Measurements from ENCODE around the gene CBFA2T3. TPM values are rescaled to one million over a fixed set of nuclear protein-coding genes. Genes with fewer than 3 reads are reported as not detected.

Gene CBFA2T3
- total RNA-seq, 2 donors from 2014 or later: 10.1 to 10.5 TPM

DNA sequence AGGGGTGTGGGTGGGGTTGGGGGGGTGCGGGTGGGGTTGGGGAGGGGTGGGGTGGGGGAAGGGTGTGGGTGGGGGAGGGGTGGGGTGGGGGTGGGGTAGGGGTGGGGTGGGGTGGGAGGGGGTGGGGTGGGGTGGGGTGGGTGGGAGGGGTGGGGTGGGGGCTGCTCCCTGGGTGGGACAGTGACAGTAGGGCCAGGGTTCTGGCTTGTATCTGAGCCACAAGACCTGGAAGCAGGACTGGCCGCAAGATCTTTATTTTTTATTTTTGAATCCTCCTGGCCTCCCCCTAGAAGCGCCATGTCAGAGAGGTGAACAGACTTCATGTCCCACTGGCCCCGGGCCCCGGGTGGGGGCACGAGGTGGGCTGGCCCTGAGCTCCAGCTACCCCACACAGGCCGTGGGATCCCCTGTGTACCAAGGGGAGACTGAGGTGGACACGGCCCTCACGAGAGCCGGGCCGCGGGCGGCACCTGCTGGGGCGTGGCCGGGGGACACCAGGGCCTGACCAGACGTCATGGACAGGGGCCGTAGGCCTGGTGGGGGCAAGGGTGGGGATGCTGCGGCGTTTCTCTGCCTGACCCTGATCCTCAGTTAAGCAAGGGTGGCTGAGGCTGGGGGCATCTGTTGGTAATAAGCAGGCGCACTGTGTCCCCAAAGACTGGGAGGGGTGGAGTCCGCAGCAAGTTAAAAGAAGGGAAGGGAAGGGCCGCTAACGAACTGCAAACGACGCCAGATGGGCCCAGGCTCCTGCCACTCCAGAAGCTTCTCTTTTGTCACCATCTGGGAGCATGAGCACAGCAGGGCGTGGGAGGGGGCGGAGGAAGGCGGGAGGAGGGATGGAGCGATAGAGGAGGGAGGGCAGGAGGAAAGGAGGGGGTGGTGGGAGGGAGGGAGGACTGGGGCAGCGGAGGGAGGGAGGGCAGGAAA is 88.3 kb downstream of the CBFA2T3 start:
- Histone ChIP-seq H3K4me1 (no peaks in the 10 kb centered on the region), H3K36me3 (no peaks in the 10 kb centered on the region), H3K9ac (ENCODE audit: low read depth in 2 of 2, low read length in 2 of 2) (no peak overlapping the region), H3K9me3 (no peaks in the 10 kb centered on the region), H3K4me3 (no peak overlapping the region), H3K27me3 (no peaks in the 10 kb centered on the region), H3K27ac (no peak overlapping the region)
- intact Hi-C loops (cut with DNase I): no loop called here
- TF ChIP-seq, protein P1, sequence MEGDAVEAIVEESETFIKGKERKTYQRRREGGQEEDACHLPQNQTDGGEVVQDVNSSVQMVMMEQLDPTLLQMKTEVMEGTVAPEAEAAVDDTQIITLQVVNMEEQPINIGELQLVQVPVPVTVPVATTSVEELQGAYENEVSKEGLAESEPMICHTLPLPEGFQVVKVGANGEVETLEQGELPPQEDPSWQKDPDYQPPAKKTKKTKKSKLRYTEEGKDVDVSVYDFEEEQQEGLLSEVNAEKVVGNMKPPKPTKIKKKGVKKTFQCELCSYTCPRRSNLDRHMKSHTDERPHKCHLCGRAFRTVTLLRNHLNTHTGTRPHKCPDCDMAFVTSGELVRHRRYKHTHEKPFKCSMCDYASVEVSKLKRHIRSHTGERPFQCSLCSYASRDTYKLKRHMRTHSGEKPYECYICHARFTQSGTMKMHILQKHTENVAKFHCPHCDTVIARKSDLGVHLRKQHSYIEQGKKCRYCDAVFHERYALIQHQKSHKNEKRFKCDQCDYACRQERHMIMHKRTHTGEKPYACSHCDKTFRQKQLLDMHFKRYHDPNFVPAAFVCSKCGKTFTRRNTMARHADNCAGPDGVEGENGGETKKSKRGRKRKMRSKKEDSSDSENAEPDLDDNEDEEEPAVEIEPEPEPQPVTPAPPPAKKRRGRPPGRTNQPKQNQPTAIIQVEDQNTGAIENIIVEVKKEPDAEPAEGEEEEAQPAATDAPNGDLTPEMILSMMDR (IDR thresholded peaks at IDR 0.05): no peak
- DNase-seq: no peak

DNA sequence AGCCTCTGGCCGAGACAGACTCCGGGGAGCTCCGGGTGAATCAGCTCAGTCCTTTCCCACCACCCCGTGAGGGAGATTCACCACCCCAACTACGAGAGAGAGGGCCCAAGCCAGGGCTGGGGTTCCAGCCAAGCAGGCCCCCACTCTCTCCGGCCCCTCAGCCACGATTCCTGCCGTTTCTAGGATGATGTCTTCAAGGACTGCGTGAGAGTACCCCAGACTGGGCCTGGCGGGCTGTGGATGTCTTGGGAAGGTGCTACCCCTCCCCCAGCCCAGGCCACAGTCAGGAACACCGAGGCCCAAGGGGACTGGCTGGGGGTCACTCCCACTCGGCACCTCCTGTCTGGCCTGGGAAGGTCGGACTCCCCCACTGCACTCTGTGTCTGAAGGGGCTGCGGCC is 89.0 kb downstream of the CBFA2T3 start:
- H3K27me3 ChIP-seq: no peaks in the 10 kb centered on the region
- H3K27ac ChIP-seq: no peak overlapping the region
- no peak overlapping the region for H3K4me3 ChIP-seq
- TF ChIP-seq, protein P1 (IDR thresholded peaks at IDR 0.05): no peak
- no peak overlapping the region for H3K9ac ChIP-seq (ENCODE audit: low read depth in 2 of 2, low read length in 2 of 2)
- no peaks in the 10 kb centered on the region for H3K9me3 ChIP-seq
- DNase-seq: no peak
- no peaks in the 10 kb centered on the region for H3K36me3 ChIP-seq
- no peaks in the 10 kb centered on the region for H3K4me1 ChIP-seq
- intact Hi-C loops (cut with DNase I): no loop called here

DNA sequence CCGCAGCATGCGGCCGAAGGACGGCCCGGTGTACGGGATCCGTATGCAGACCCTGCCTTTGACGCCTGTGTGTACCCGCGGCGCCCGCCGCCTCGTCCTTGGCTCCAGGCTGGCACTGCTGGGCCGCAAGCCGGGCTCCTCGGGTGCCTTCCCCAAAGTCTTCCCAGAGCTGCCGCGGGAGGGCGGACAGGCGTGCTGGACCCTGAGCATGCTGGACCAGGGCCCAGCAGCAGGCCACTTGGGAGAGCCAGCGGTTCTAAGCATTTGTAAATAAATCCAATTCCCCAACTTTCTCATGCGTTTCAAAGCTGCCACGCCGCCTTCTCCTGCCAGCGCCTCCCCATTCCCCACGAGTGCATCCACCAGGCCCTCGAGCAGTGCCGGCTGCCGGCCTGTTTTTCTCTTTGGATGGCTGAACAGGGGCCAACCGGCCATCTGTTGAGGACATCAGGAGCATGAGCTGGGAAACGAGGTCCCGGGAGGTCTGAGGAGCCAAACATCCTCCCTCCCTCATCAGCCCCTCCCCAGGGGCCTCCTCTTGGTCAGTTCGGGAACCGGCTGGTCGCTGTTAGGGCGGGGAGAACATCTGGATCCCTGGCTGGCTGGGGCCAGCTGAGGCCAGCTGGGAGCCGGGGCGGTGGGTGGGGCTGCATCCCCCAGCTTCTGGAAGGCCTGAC is 90.0 kb downstream of the CBFA2T3 start:
- TF ChIP-seq, protein P1 (IDR thresholded peaks at IDR 0.05): no peak
- DNase-seq: peak; percentile 60
- no peaks in the 10 kb centered on the region for H3K4me1 ChIP-seq
- H3K4me3 ChIP-seq: no peak overlapping the region
- intact Hi-C loops (cut with DNase I): no loop called here
- no peak overlapping the region for H3K9ac ChIP-seq (ENCODE audit: low read depth in 2 of 2, low read length in 2 of 2)
- no peaks in the 10 kb centered on the region for H3K9me3 ChIP-seq
- no peaks in the 10 kb centered on the region for H3K36me3 ChIP-seq
- no peaks in the 10 kb centered on the region for H3K27me3 ChIP-seq
- H3K27ac ChIP-seq: peak overlapping the region; percentile 6

DNA sequence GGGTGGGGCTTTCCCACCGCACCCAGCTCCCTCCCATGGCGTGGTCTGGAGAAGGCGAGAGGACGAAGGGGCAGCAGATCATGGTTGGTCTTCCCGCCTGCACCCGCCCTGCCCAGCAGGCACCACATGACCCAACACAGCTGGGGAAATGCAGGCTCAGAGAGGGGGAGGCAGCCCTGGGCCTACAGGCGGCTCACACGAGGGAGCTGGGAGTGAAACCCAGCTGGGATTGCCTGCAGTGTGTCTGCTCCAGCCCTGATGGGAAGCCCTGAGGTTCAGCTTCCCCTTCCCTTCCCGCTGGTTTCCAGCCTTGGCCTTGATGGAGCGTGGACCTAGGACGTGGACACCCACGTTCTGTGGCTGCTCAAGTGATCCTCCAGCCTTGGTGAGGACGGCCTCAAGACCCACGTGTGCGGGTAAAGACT is 90.6 kb downstream of the CBFA2T3 start:
- no peaks in the 10 kb centered on the region for H3K36me3 ChIP-seq
- no peak overlapping the region for H3K9ac ChIP-seq (ENCODE audit: low read depth in 2 of 2, low read length in 2 of 2)
- H3K4me1 ChIP-seq: no peaks in the 10 kb centered on the region
- TF ChIP-seq, protein P1 (IDR thresholded peaks at IDR 0.05): no peak
- no peak for DNase-seq
- H3K4me3 ChIP-seq: no peak overlapping the region
- intact Hi-C loops (cut with DNase I): no loop called here
- H3K9me3 ChIP-seq: no peaks in the 10 kb centered on the region
- H3K27me3 ChIP-seq: peaks cover 2% of the 10 kb centered on the region
- peak overlapping the region; percentile 6 for H3K27ac ChIP-seq

DNA sequence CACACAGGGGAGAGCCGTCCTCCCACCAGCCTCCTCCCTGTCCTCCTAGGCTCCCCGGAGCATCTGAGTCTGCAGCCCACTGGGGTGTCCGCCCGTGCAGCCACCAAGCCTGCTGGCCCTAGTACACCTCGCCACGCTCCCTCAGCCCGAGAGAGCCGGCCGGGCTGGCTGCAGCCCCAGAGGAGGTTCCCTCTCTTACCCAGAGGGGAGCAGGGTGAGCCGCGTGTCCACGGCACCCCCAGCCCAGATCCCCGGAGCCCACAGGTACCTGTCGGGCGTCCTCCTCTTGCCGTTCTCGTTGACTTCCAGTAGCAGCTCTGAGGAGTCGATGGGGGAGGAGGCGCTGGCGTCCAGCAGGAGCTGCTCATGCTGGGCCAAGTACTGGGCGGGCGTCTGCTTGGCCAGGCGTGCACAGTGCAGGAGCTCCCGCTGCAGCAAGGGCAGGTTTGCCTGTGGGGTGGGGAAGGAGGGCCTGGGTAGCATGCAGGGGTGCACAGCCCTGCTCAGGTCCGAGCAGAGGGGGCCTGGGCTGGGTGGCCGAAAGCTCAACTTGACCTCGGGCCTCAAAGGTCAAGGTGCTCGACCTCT is 91.2 kb downstream of the CBFA2T3 start:
- Histone ChIP-seq H3K4me1 (no peaks in the 10 kb centered on the region), H3K27me3 (peaks cover 5% of the 10 kb centered on the region), H3K9ac (ENCODE audit: low read depth in 2 of 2, low read length in 2 of 2) (no peak overlapping the region), H3K27ac (no peak overlapping the region), H3K9me3 (no peaks in the 10 kb centered on the region), H3K4me3 (no peak overlapping the region), H3K36me3 (no peaks in the 10 kb centered on the region)
- intact Hi-C loops (cut with DNase I): no loop called here
- TF ChIP-seq, protein P1 (IDR thresholded peaks at IDR 0.05): no peak
- no peak for DNase-seq

Measured in colonic mucosa (tissue), 4 donors.